ENCODE measurements around the gene CDRT15L2. TPM values are rescaled to one million over a fixed set of nuclear protein-coding genes. Genes with fewer than 3 reads are reported as not detected.
"Not testable (repeated sequence)": the region's sequence is repeated elsewhere in the genome, so short reads cannot be mapped to it uniquely, and the experiment has no call there.

Gene CDRT15L2
- total RNA-seq (2021; fragmentation: NEBNext Ultra II Directional; extraction: Animal tissue kit (Norgen Biotek cat#: 25700)): not detected
- long read RNA-seq: 0 reads

- not testable (repeated sequence) for H3K36me3 Mint-ChIP-seq (ENCODE audit: low read depth); H3K9me3 Mint-ChIP-seq; H3K27ac Mint-ChIP-seq; H3K4me3 Mint-ChIP-seq; H3K27me3 Mint-ChIP-seq (ENCODE audit: insufficient read depth); DNase-seq; H3K4me1 Mint-ChIP-seq (ENCODE audit: low read depth)
These were observed at the start of gene CDRT15L2 for GRCh38 chr17:20579424-20579823. Gene CDRT15L2 (plus strand): TSS chr17:20579724. CDS start chr17:20579744, 20 bp downstream.

- DNase-seq; H3K4me1 Mint-ChIP-seq (ENCODE audit: low read depth); H3K27me3 Mint-ChIP-seq (ENCODE audit: insufficient read depth); H3K27ac Mint-ChIP-seq; H3K36me3 Mint-ChIP-seq (ENCODE audit: low read depth); H3K9me3 Mint-ChIP-seq: not testable (repeated sequence)
- H3K4me3 Mint-ChIP-seq: peak overlapping the region; percentile 86
These were observed 49.4 kb upstream of the CDRT15L2 start for GRCh38 chr17:20530104-20530503.

- Mint-ChIP-seq H3K27ac (peak overlapping the region; percentile 70), H3K4me3 (peak overlapping the region; percentile 85), H3K4me1 (ENCODE audit: low read depth) (peaks cover 10% of the 10 kb centered on the region; the same call in 1 of the 2 replicates)
- peak; percentile 43 for DNase-seq
- H3K36me3 Mint-ChIP-seq (ENCODE audit: low read depth); H3K27me3 Mint-ChIP-seq (ENCODE audit: insufficient read depth); H3K9me3 Mint-ChIP-seq: not testable (repeated sequence)
These were observed 46.9 kb upstream of the CDRT15L2 start for GRCh38 chr17:20532544-20533090.

GRCh38 chr17:20533206-20533605, 46.3 kb upstream of the CDRT15L2 start:
- Mint-ChIP-seq H3K27ac (peak overlapping the region; percentile 70; the same call in 1 of the 2 replicates), H3K4me3 (peak overlapping the region; percentile 85), H3K4me1 (ENCODE audit: low read depth) (peaks cover 10% of the 10 kb centered on the region; the same call in 1 of the 2 replicates)
- not testable (repeated sequence) for H3K9me3 Mint-ChIP-seq; H3K27me3 Mint-ChIP-seq (ENCODE audit: insufficient read depth); DNase-seq; H3K36me3 Mint-ChIP-seq (ENCODE audit: low read depth)

- not testable (repeated sequence) for DNase-seq; H3K9me3 Mint-ChIP-seq; H3K4me3 Mint-ChIP-seq; H3K36me3 Mint-ChIP-seq (ENCODE audit: low read depth); H3K27ac Mint-ChIP-seq; H3K27me3 Mint-ChIP-seq (ENCODE audit: insufficient read depth)
- H3K4me1 Mint-ChIP-seq (ENCODE audit: low read depth): peaks cover 10% of the 10 kb centered on the region; the same call in 1 of the 2 replicates
These were observed 44.6 kb upstream of the CDRT15L2 start for GRCh38 chr17:20534711-20535550.

- H3K27me3 Mint-ChIP-seq (ENCODE audit: insufficient read depth); DNase-seq; H3K36me3 Mint-ChIP-seq (ENCODE audit: low read depth); H3K9me3 Mint-ChIP-seq; H3K4me1 Mint-ChIP-seq (ENCODE audit: low read depth); H3K27ac Mint-ChIP-seq; H3K4me3 Mint-ChIP-seq: not testable (repeated sequence)
These were observed 39.1 kb upstream of the CDRT15L2 start for GRCh38 chr17:20540414-20540813.

- DNase-seq; H3K27me3 Mint-ChIP-seq (ENCODE audit: insufficient read depth); H3K4me3 Mint-ChIP-seq; H3K36me3 Mint-ChIP-seq (ENCODE audit: low read depth); H3K9me3 Mint-ChIP-seq; H3K27ac Mint-ChIP-seq; H3K4me1 Mint-ChIP-seq (ENCODE audit: low read depth): not testable (repeated sequence)
These were observed 38.7 kb upstream of the CDRT15L2 start for GRCh38 chr17:20540865-20541264.

- not testable (repeated sequence) for H3K9me3 Mint-ChIP-seq; H3K4me1 Mint-ChIP-seq (ENCODE audit: low read depth); H3K27ac Mint-ChIP-seq; H3K36me3 Mint-ChIP-seq (ENCODE audit: low read depth); H3K27me3 Mint-ChIP-seq (ENCODE audit: insufficient read depth); H3K4me3 Mint-ChIP-seq
- DNase-seq: peak; percentile 13
These were observed 37.5 kb upstream of the CDRT15L2 start for GRCh38 chr17:20541853-20542546.

GRCh38 chr17:20547923-20548322, 31.6 kb upstream of the CDRT15L2 start:
- H3K27ac Mint-ChIP-seq; H3K9me3 Mint-ChIP-seq; H3K4me3 Mint-ChIP-seq; H3K4me1 Mint-ChIP-seq (ENCODE audit: low read depth); DNase-seq; H3K36me3 Mint-ChIP-seq (ENCODE audit: low read depth); H3K27me3 Mint-ChIP-seq (ENCODE audit: insufficient read depth): not testable (repeated sequence)

- H3K36me3 Mint-ChIP-seq (ENCODE audit: low read depth); H3K4me3 Mint-ChIP-seq; H3K9me3 Mint-ChIP-seq; H3K27ac Mint-ChIP-seq; H3K27me3 Mint-ChIP-seq (ENCODE audit: insufficient read depth); H3K4me1 Mint-ChIP-seq (ENCODE audit: low read depth); DNase-seq: not testable (repeated sequence)
These were observed 26.6 kb upstream of the CDRT15L2 start for GRCh38 chr17:20552920-20553319.

GRCh38 chr17:20554728-20555127, 24.8 kb upstream of the CDRT15L2 start:
- not testable (repeated sequence) for H3K4me1 Mint-ChIP-seq (ENCODE audit: low read depth); DNase-seq; H3K9me3 Mint-ChIP-seq; H3K27ac Mint-ChIP-seq; H3K36me3 Mint-ChIP-seq (ENCODE audit: low read depth); H3K4me3 Mint-ChIP-seq
- peaks cover 18% of the 10 kb centered on the region for H3K27me3 Mint-ChIP-seq (ENCODE audit: insufficient read depth)

- H3K36me3 Mint-ChIP-seq (ENCODE audit: low read depth); H3K4me3 Mint-ChIP-seq; H3K9me3 Mint-ChIP-seq; H3K4me1 Mint-ChIP-seq (ENCODE audit: low read depth); DNase-seq; H3K27ac Mint-ChIP-seq: not testable (repeated sequence)
- H3K27me3 Mint-ChIP-seq (ENCODE audit: insufficient read depth): peaks cover 18% of the 10 kb centered on the region
These were observed 24.2 kb upstream of the CDRT15L2 start for GRCh38 chr17:20555135-20556010.

- H3K4me1 Mint-ChIP-seq (ENCODE audit: low read depth); H3K9me3 Mint-ChIP-seq; H3K36me3 Mint-ChIP-seq (ENCODE audit: low read depth); DNase-seq; H3K27ac Mint-ChIP-seq; H3K4me3 Mint-ChIP-seq: not testable (repeated sequence)
- peaks cover 26% of the 10 kb centered on the region for H3K27me3 Mint-ChIP-seq (ENCODE audit: insufficient read depth)
These were observed 21.4 kb upstream of the CDRT15L2 start for GRCh38 chr17:20558096-20558495.

Data from HFFc6 (cell line).